ENCODE measurements around the gene PTGER3.

PTGER3 gene

GRCh38 chr1:71047635-71048607 lies at the start of gene PTGER3:
Gene PTGER3 (minus strand): TSS chr1:71047816. CDS start chr1:71047577, 239 bp downstream.
- peak; percentile 23 for DNase-seq (ENCODE audit: low read depth)

- no peak for DNase-seq (ENCODE audit: low read depth)
These were observed 47.3 kb upstream of the PTGER3 start for GRCh38 chr1:71094913-71095312.

- no peak for DNase-seq (ENCODE audit: low read depth)
These were observed 46.3 kb upstream of the PTGER3 start for GRCh38 chr1:71093938-71094337.

- DNase-seq (ENCODE audit: low read depth), result no peak
These were observed 42.1 kb upstream of the PTGER3 start for GRCh38 chr1:71089536-71090270.

- DNase-seq (ENCODE audit: low read depth), result no peak
These were observed 41.1 kb upstream of the PTGER3 start for GRCh38 chr1:71088645-71089287.

- DNase-seq (ENCODE audit: low read depth), result no peak
These were observed 40.1 kb upstream of the PTGER3 start for GRCh38 chr1:71087713-71088112.

GRCh38 chr1:71087060-71087459 lies 39.4 kb upstream of the PTGER3 start:
- DNase-seq (ENCODE audit: low read depth), result no peak

GRCh38 chr1:71086331-71086730 lies 38.7 kb upstream of the PTGER3 start:
- no peak for DNase-seq (ENCODE audit: low read depth)

GRCh38 chr1:71083271-71083670 lies 35.7 kb upstream of the PTGER3 start:
- no peak for DNase-seq (ENCODE audit: low read depth)

- DNase-seq (ENCODE audit: low read depth), result no peak
These were observed 34.1 kb upstream of the PTGER3 start for GRCh38 chr1:71081697-71082080.

GRCh38 chr1:71080739-71081696 lies 33.4 kb upstream of the PTGER3 start, which contains the start of gene ZRANB2:
Gene ZRANB2 (minus strand): TSS chr1:71081035. CDS start chr1:71080995, 40 bp downstream.
- peak; percentile 79 for DNase-seq (ENCODE audit: low read depth)

- no peak for DNase-seq (ENCODE audit: low read depth)
These were observed 32.7 kb upstream of the PTGER3 start for GRCh38 chr1:71080230-71080738.

- no peak for DNase-seq (ENCODE audit: low read depth)
These were observed 27.1 kb upstream of the PTGER3 start for GRCh38 chr1:71074681-71075080.

GRCh38 chr1:71072273-71072672 lies 24.7 kb upstream of the PTGER3 start:
- no peak for DNase-seq (ENCODE audit: low read depth)

- no peak for DNase-seq (ENCODE audit: low read depth)
These were observed 24.1 kb upstream of the PTGER3 start for GRCh38 chr1:71071720-71072119.

- DNase-seq (ENCODE audit: low read depth), result no peak
These were observed 21.0 kb upstream of the PTGER3 start for GRCh38 chr1:71068325-71069240.

- no peak for DNase-seq (ENCODE audit: low read depth)
These were observed 7.2 kb upstream of the PTGER3 start for GRCh38 chr1:71054791-71055190.

GRCh38 chr1:71054281-71054731 lies 6.7 kb upstream of the PTGER3 start:
- DNase-seq (ENCODE audit: low read depth), result no peak

GRCh38 chr1:71053758-71054157 lies 6.1 kb upstream of the PTGER3 start:
- no peak for DNase-seq (ENCODE audit: low read depth)

GRCh38 chr1:71053146-71053545 lies 5.5 kb upstream of the PTGER3 start:
- DNase-seq (ENCODE audit: low read depth), result no peak

Measured in stimulated activated CD8-positive, alpha-beta memory T cell treated with anti-CD3 and anti-CD28 coated beads, Interleukin-12 subunit alpha, Interleukin-12 subunit beta, amount 100 ng/mL, for 1 hour (primary cell).